Prostate gland (tissue), 2 donors: ENCODE results near the gene TSSK3. TPM values are rescaled to one million over a fixed set of nuclear protein-coding genes. Genes with fewer than 3 reads are reported as not detected.

Source experiments
- DNase-seq: peaks from one replicate; pipeline ENCODE4 v3.0.0-alpha.2; 2019; ENCODE audit warnings: low spot score
- H3K27ac ChIP-seq, 2 donors: fragments of 200-600 bp; sonication (generic); 2 replicates each; pipeline ENCODE4 v1.5.1; 2017 to 2019
- H3K27me3 ChIP-seq: fragments of 200-600 bp; sonication (generic); replicated peaks from 2 replicates; pipeline ENCODE4 v1.5.1; 2019; ENCODE audit not compliant: insufficient read depth
- H3K36me3 ChIP-seq, 2 donors: fragments of 200-600 bp; sonication (generic); 1 replicate in 1 of 2; 2 replicates in 1 of 2; pipeline versions ENCODE4 v1.5.1 to v1.8.1; 2017 to 2019
- H3K4me1 ChIP-seq: fragments of 200-600 bp; sonication (generic); replicated peaks from 2 replicates; pipeline ENCODE4 v1.5.1; 2019
- H3K4me3 ChIP-seq, 2 donors: fragments of 200-600 bp; sonication (generic); 2 replicates each; pipeline ENCODE4 v1.5.1; 2017 to 2019
- H3K9me3 ChIP-seq: fragments of 200-600 bp; sonication (generic); 2 replicates; pipeline ENCODE4 v1.5.1; 2017
- POLR2A ChIP-seq: fragments of 450-650 bp; IDR thresholded peaks from one replicate; pipeline ENCODE4 v1.6.1; 2016; ENCODE audit warnings: antibody characterized with exemption, mild to moderate bottlenecking
- POLR2AphosphoS5 ChIP-seq: sonication (generic); formaldehyde crosslinking; IDR thresholded peaks from one replicate; pipeline ENCODE4 v1.6.1; 2017; ENCODE audit warnings: antibody characterized with exemption
- WGBS: methylation state at CpG from one replicate; pipeline ENCODE4 v1.1.5; 2018; 5-methylcytosine and 5-hydroxymethylcytosine counted together
- intact Hi-C: fragments of 100-400 bp; cut with DNase I; formaldehyde crosslinking; loops from one replicate; pipeline ENCODE4 v1.14.2; 2022
- total RNA-seq, 2 donors: library from RNA; depleted of rRNA; stranded (reverse); fragments of >200 nt; gene quantifications; one replicate each; pipeline ENCODE4 v1.1.0, GENCODE V29; 2016
- TF ChIP-seq, protein P1 (sequence below), 4 experiments: fragments of 200-600 bp in 2 of 4; fragments of 450-650 bp in 2 of 4; sonication (generic) in 2 of 4; IDR thresholded peaks; 1 replicate in 3 of 4; 2 replicates in 1 of 4; pipeline ENCODE4 v1.5.1; 2016 to 2019; ENCODE audit warnings: antibody characterized with exemption in 4 of 4, mild to moderate bottlenecking in 2 of 4, moderate library complexity in 2 of 4

Gene TSSK3
- total RNA-seq, 2 donors from 2014 or later, result 7.0 TPM; not detected in 1

DNA sequence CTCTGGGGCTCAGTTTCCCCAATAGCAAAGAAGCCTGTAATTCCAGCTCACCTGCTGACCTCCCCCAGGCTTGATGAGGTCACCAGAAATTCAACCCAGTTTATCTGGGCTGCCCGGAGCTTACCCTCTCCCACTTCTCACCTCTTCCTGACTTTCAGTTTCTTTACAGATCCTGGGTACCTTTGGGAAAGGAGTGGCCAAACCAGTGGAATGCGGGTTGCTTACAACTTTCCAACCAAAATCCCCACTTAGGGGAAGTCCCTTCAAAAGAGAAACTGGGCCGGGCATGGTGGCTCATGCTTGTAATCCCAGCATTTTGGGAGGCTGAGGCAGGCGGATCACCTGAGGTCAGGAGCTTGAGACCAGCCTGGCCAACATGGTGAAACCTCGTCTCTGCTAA is 20.4 kb upstream of the TSSK3 start:
- no peaks in the 10 kb centered on the region for H3K27me3 ChIP-seq
- intact Hi-C loops, result no loop called here
- no peaks in the 10 kb centered on the region for H3K4me1 ChIP-seq
- no peak overlapping the region for H3K27ac ChIP-seq
- TF ChIP-seq, protein P1, sequence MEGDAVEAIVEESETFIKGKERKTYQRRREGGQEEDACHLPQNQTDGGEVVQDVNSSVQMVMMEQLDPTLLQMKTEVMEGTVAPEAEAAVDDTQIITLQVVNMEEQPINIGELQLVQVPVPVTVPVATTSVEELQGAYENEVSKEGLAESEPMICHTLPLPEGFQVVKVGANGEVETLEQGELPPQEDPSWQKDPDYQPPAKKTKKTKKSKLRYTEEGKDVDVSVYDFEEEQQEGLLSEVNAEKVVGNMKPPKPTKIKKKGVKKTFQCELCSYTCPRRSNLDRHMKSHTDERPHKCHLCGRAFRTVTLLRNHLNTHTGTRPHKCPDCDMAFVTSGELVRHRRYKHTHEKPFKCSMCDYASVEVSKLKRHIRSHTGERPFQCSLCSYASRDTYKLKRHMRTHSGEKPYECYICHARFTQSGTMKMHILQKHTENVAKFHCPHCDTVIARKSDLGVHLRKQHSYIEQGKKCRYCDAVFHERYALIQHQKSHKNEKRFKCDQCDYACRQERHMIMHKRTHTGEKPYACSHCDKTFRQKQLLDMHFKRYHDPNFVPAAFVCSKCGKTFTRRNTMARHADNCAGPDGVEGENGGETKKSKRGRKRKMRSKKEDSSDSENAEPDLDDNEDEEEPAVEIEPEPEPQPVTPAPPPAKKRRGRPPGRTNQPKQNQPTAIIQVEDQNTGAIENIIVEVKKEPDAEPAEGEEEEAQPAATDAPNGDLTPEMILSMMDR (IDR thresholded peaks at IDR 0.05), result no peak
- TF ChIP-seq POLR2AphosphoS5, result no peak
- no peak for TF ChIP-seq POLR2A
- H3K4me3 ChIP-seq, result no peak overlapping the region
- no peak for DNase-seq
- H3K36me3 ChIP-seq, result no peaks in the 10 kb centered on the region
- 70% methylated on average over 5 of the region's 5 CpGs for WGBS
- H3K9me3 ChIP-seq, result no peaks in the 10 kb centered on the region

DNA sequence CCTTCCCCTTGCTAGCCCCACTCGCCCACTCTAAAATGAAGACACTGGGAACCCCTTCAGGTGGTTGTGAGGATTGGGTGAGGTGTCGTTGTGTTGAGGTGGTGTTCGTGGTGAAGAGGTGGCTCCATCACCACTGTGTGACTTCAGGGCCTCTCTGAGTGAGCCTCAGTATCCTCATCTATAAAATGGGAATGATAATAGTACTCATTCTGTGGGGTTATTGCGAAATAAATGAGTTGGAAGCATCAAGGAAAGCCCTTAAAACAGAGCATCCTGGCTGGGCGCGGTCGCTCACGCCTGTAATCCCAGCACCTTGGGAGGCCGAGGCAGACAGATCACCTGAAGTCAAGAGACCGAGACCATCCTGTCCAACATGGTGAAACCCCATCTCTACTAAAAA is 19.6 kb upstream of the TSSK3 start:
- WGBS, result 91% methylated on average over 10 of the region's 10 CpGs
- Histone ChIP-seq H3K9me3 (no peaks in the 10 kb centered on the region), H3K36me3 (no peaks in the 10 kb centered on the region), H3K27ac (no peak overlapping the region), H3K27me3 (no peaks in the 10 kb centered on the region), H3K4me3 (no peak overlapping the region), H3K4me1 (no peaks in the 10 kb centered on the region)
- no peak for DNase-seq
- intact Hi-C loops, result no loop called here
- TF ChIP-seq, protein P1 (IDR thresholded peaks at IDR 0.05), result no peak
- TF ChIP-seq POLR2A, result no peak
- TF ChIP-seq POLR2AphosphoS5, result no peak

DNA sequence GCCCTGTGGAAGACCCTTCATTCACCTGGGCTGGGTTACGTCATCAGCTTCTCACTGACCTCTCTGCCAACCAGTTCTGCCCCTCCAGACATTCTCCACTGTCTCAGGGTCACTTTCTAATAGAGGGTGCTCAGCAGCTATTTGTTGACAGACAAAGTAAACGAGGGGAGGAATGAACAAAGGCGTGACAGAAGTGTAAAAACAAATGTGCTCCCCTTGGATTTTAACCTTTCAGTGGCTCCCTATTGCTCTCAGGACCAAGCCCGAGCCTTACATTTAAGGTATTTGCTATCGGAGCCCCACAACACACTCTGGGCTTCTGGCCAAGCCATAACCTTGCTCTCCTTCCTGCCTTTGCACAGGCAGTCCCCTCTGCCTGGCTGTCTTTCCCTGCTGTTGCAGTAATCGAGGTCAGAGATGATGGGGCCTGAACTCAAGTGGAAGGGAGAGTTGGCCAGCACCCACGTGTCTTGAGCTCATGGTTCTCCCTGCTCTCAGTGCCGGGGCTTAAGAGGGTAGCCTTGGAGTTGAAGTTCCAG is 17.0 kb upstream of the TSSK3 start:
- intact Hi-C loops, result no loop called here
- H3K27me3 ChIP-seq, result no peaks in the 10 kb centered on the region
- no peaks in the 10 kb centered on the region for H3K36me3 ChIP-seq
- DNase-seq, result no peak
- WGBS, result 31% methylated on average over 8 of the region's 8 CpGs
- no peak overlapping the region for H3K27ac ChIP-seq
- H3K4me1 ChIP-seq, result no peaks in the 10 kb centered on the region
- H3K4me3 ChIP-seq, result no peak overlapping the region
- no peaks in the 10 kb centered on the region for H3K9me3 ChIP-seq
- TF ChIP-seq, protein P1 (IDR thresholded peaks at IDR 0.05), result no peak
- no peak for TF ChIP-seq POLR2A

DNA sequence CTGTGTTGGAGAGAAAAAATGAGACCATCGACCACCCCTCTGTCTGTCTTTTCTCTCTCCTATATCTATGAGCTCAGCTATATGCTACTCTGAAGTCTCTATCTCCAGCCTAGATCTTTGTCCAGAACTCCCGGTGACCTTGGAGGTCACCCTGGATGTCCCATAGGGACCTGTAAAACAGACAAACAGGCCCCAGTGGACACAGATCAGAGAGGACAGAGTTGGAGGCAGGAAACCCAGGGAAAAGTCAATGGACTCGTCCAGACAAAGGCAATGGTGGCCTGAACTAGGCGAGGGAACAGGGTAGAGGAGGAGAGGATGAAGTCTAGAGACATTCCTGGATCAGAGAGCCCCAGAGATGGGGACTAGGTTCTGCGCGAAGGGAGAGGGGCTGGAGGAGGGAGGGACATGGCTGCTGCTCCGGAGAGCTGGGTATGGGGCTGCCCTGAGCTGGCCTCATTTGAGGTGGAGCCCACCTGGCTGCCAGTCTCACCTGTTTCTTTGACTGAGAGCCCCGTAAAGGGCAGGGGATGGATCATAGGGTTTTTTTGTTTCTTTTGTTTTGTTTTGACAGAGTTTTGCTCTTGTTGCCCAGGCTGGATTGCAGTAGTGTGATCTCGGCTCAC is 15.7 kb upstream of the TSSK3 start:
- TF ChIP-seq POLR2A (no peak), POLR2AphosphoS5 (no peak)
- TF ChIP-seq, protein P1 (IDR thresholded peaks at IDR 0.05), result no peak
- Histone ChIP-seq H3K27me3 (no peaks in the 10 kb centered on the region), H3K4me1 (no peaks in the 10 kb centered on the region), H3K9me3 (no peaks in the 10 kb centered on the region), H3K36me3 (no peaks in the 10 kb centered on the region), H3K4me3 (no peak overlapping the region), H3K27ac (no peak overlapping the region)
- DNase-seq, result no peak
- intact Hi-C loops, result no loop called here
- 81% methylated on average over 9 of the region's 9 CpGs for WGBS

DNA sequence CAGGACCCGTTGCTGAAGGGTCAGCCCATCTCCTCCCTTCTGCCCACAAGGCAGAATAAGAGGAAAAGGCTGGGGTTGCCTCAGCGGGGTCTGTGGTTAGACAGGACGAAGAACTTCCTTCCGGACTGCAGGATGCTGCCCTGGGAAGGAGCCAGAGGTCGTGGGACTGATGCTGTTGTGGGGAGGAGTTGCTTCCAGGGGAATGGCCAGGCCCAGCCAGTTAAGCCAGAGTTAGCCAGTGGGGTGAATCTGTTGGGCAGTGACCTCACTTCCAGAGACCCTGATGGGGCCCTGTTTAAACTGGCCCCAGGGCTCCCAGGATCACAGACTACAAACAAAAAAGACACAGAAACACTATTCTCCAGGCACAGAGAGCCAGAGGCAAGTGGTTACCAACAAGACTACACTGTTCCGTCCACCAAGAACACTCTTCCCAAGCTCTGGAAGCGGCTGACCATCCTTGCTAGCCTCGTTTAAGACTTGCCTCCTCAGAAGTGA is 13.1 kb upstream of the TSSK3 start:
- no peaks in the 10 kb centered on the region for H3K36me3 ChIP-seq
- H3K27me3 ChIP-seq, result no peaks in the 10 kb centered on the region
- no peak overlapping the region for H3K27ac ChIP-seq
- 67% methylated on average over 8 of the region's 8 CpGs for WGBS
- no peaks in the 10 kb centered on the region for H3K4me1 ChIP-seq
- TF ChIP-seq POLR2A, result no peak
- no peak for DNase-seq
- intact Hi-C loops, result no loop called here
- H3K4me3 ChIP-seq, result no peak overlapping the region
- H3K9me3 ChIP-seq, result no peaks in the 10 kb centered on the region
